Fibroblast of lung (primary cell): ENCODE data around the gene NAB2. TPM values are rescaled to one million over a fixed set of nuclear protein-coding genes. Genes with fewer than 3 reads are reported as not detected.
A peak's percentile ranks its signal among the peaks of the same experiment; 100 is the strongest.
"Not testable (repeated sequence)": the region's sequence is repeated elsewhere in the genome, so short reads cannot be mapped to it uniquely, and the experiment has no call there.

Experiments used
- DNase-seq, 2 donors: peaks; one replicate each; pipeline versions ENCODE4 v3.0.0 to v3.0.0-alpha.2; 2010; ENCODE audit warnings: low read depth in 2 of 2
- H2AFZ ChIP-seq: 2 replicates; pipeline ENCODE4 v1.5.1; 2012; ENCODE audit warnings: low read length, control low read depth, inconsistent platforms
- H3K27ac ChIP-seq: 2 replicates; pipeline ENCODE4 v1.5.1; 2011; ENCODE audit warnings: low read length, control low read depth; ENCODE audit not compliant: insufficient read depth
- H3K27me3 ChIP-seq: 2 replicates; pipeline ENCODE4 v1.5.1; 2011; ENCODE audit warnings: mild to moderate bottlenecking, low read length; ENCODE audit not compliant: control insufficient read depth, insufficient read depth
- H3K36me3 ChIP-seq: 2 replicates; pipeline ENCODE4 v1.5.1; 2011; ENCODE audit warnings: low read length; ENCODE audit not compliant: control insufficient read depth, insufficient read depth
- H3K4me1 ChIP-seq: 2 replicates; pipeline ENCODE4 v1.5.1; 2011; ENCODE audit warnings: low read length; ENCODE audit not compliant: control insufficient read depth, insufficient read depth; ENCODE audit errors: extremely low read depth
- H3K4me2 ChIP-seq: 2 replicates; pipeline ENCODE4 v1.5.1; 2011; ENCODE audit warnings: low read length, control low read depth; ENCODE audit not compliant: insufficient read depth; ENCODE audit errors: extremely low read depth
- H3K4me3 ChIP-seq, 4 experiments: fragments of 200-600 bp in 1 of 4; sonication (generic) in 1 of 4; replicated peaks in 1 of 4; 2 replicates each; pipeline ENCODE4 v1.5.1; 2011 to 2016; ENCODE audit warnings: low read length in 4 of 4, low read depth in 3 of 4, mild to moderate bottlenecking in 3 of 4, control low read depth in 2 of 4, inconsistent platforms in 1 of 4, mixed read lengths in 1 of 4; ENCODE audit not compliant: insufficient read depth in 1 of 4; ENCODE audit errors: control extremely low read depth in 1 of 4
- H3K79me2 ChIP-seq: 2 replicates; pipeline ENCODE4 v1.5.1; 2012; ENCODE audit warnings: mild to moderate bottlenecking, low read length, inconsistent platforms; ENCODE audit not compliant: control insufficient read depth, insufficient read depth
- H3K9ac ChIP-seq: 2 replicates; pipeline ENCODE4 v1.5.1; 2011; ENCODE audit warnings: mild to moderate bottlenecking, low read length, control low read depth; ENCODE audit not compliant: insufficient read depth
- H3K9me3 ChIP-seq: 2 replicates; pipeline ENCODE4 v1.5.1; 2012; ENCODE audit warnings: low read depth, low read length; ENCODE audit not compliant: control insufficient read depth, insufficient read depth
- H4K20me1 ChIP-seq: 2 replicates; pipeline ENCODE4 v1.5.1; 2011; ENCODE audit warnings: low read length; ENCODE audit not compliant: control insufficient read depth, insufficient read depth; ENCODE audit errors: extremely low read depth
- CTCF ChIP-seq, 2 donors: IDR thresholded peaks in 1 of 2; conservative IDR thresholded peaks in 1 of 2; 1 replicate in 1 of 2; 2 replicates in 1 of 2; pipeline ENCODE4 v1.5.1; 2011 to 2012; ENCODE audit warnings: low read length in 2 of 2, control low read depth in 1 of 2, inconsistent platforms in 1 of 2, low read depth in 1 of 2, mild to moderate bottlenecking in 1 of 2
- EZH2 ChIP-seq: IDR thresholded peaks from 2 replicates; pipeline ENCODE4 v1.5.1; 2012; ENCODE audit warnings: low read length, control low read depth, mild to moderate bottlenecking; ENCODE audit errors: missing control alignments
- polyA plus RNA-seq, 2 donors: library from polyadenylated mRNA; depleted of rRNA in 1 of 2; stranded (reverse) in 1 of 2; unstranded in 1 of 2; fragments of >200 nt; gene quantifications; 2 replicates each; pipeline ENCODE4 v1.2.1, GENCODE V29; 2011 to 2012; ENCODE audit warnings: missing spikeins in 1 of 2
- total RNA-seq: library from RNA; depleted of rRNA; stranded (reverse); fragments of >200 nt; gene quantifications from 2 replicates; pipeline ENCODE4 v1.2.1, GENCODE V29; 2014

NAB2 gene
- total and polyA plus RNA-seq, 2 donors (not counting 1 experiment from before 2014, with no cell fraction given) = 31.3 to 39.6 TPM

- Histone ChIP-seq H3K4me2 (no peak overlapping the region), H3K79me2 (no peaks in the 10 kb centered on the region), H3K9ac (no peak overlapping the region), H3K9me3 (no peaks in the 10 kb centered on the region), H3K4me1 (peaks cover 2% of the 10 kb centered on the region), H3K27me3 (no peaks in the 10 kb centered on the region), H3K4me3 (no peak overlapping the region), H3K36me3 (peaks cover 6% of the 10 kb centered on the region), H3K27ac (no peak overlapping the region), H4K20me1 (no peaks in the 10 kb centered on the region), H2AFZ (no peak overlapping the region)
- no peak for DNase-seq
- TF ChIP-seq CTCF (conservative IDR thresholded peaks at IDR 0.05 in 1 of 2, IDR thresholded peaks at IDR 0.05 in 1 of 2; ENCODE audit: low read depth in 1 of 2, low read length in 2 of 2) = no peak
Observed at GRCh38 chr12:57066245-57066644, 22.7 kb upstream of the NAB2 start.

DNA sequence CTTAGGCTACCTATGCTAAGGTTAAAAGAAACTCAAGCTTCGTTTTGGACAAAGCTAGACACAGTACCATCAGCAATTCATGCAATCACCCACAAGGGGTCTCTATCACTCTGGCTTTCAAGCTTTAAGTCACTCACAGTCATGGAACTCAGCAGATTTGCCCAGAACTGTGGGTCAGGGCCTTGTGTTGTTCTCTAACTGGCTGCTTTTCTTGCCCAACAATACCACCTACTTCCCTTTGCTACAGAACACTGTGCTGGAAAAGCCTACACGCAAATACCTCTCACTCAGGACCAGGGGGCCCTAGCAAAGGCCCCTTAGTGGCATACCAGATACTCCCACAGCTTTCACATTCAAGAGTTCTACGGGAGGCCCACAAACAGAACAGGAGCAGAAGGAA, 19.4 kb upstream of the NAB2 start:
- TF ChIP-seq CTCF (conservative IDR thresholded peaks at IDR 0.05 in 1 of 2, IDR thresholded peaks at IDR 0.05 in 1 of 2; ENCODE audit: low read depth in 1 of 2, low read length in 2 of 2) (peak; percentile 94), EZH2 (no peak)
- no peaks in the 10 kb centered on the region for H3K9me3 ChIP-seq
- peak overlapping the region; percentile 52 for H3K27ac ChIP-seq

GRCh38 chr12:57072661-57073060, 16.3 kb upstream of the NAB2 start:
- H3K27ac ChIP-seq = no peak overlapping the region
- peak; percentile 27 to 50 for DNase-seq

More for the DNA sequence above, 19.4 kb upstream of the NAB2 start:
- Histone ChIP-seq H3K4me3 (no peak overlapping the region), H2AFZ (peak overlapping the region; percentile 63), H3K9ac (no peak overlapping the region), H4K20me1 (no peaks in the 10 kb centered on the region), H3K4me1 (peaks cover 2% of the 10 kb centered on the region), H3K79me2 (no peaks in the 10 kb centered on the region), H3K27me3 (no peaks in the 10 kb centered on the region), H3K36me3 (peaks cover 6% of the 10 kb centered on the region), H3K4me2 (peak overlapping the region; percentile 57)
- peak; percentile 75 to 94 for DNase-seq

DNA sequence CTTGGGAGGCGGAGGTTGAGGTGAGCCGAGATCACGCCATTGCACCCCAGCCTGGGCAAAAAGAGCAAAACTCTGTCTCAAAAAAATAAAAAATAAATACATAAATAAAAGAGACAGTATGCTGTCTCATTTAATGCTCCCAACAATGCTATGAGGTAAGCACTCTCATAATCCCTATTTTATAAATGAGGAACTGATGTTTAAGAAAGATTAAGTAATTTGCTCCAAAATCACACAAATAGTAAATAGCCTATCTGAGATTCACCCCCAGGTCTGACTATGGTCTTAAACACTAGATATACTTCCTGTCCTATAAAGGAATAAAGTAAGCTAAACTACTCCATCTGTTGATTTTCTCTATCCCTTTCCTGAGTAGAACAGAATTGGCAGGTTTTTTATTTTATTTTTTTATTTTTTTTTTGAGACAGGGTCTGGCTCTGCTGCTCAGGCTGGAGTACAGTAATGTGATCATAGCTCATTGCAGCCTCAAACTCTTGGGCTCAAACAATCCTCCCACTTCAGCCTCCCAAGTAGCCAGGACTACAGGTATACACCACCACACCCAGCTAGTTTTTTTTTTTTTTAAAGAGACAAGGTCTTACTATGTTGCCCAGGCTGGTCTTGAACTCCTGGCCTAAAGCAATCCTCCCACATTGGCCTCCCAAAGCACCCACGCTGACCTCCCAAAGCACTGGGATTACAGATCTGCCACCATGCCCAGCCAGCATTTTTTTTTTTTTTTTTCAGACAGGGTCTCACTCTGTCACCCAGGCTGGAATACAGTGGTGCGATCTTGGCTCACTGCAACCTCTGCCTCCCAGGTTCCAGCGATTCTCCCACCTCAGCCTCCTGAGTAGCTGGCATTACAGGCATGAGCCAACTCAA, 15.1 kb upstream of the NAB2 start:
- H3K36me3 ChIP-seq, H3K4me2 ChIP-seq, DNase-seq, H3K4me1 ChIP-seq, H3K9me3 ChIP-seq, H3K4me3 ChIP-seq, H2AFZ ChIP-seq, H3K27me3 ChIP-seq, H4K20me1 ChIP-seq, H3K9ac ChIP-seq: not testable (repeated sequence)
- peak overlapping the region; percentile 8 for H3K27ac ChIP-seq
- H3K79me2 ChIP-seq = peaks cover 20% of the 10 kb centered on the region

More at GRCh38 chr12:57072661-57073060, 16.3 kb upstream of the NAB2 start:
- no peak overlapping the region for H3K9ac ChIP-seq
- H3K79me2 ChIP-seq = peaks cover 14% of the 10 kb centered on the region
- peaks cover 6% of the 10 kb centered on the region for H3K36me3 ChIP-seq
- peak overlapping the region; percentile 41 for H3K4me2 ChIP-seq
- TF ChIP-seq CTCF (conservative IDR thresholded peaks at IDR 0.05 in 1 of 2, IDR thresholded peaks at IDR 0.05 in 1 of 2; ENCODE audit: low read depth in 1 of 2, low read length in 2 of 2) (no peak), EZH2 (no peak)
- no peak overlapping the region for H3K4me3 ChIP-seq
- no peaks in the 10 kb centered on the region for H3K9me3 ChIP-seq
- no peak overlapping the region for H2AFZ ChIP-seq
- peaks cover 2% of the 10 kb centered on the region for H3K4me1 ChIP-seq
- H3K27me3 ChIP-seq = no peaks in the 10 kb centered on the region
- no peaks in the 10 kb centered on the region for H4K20me1 ChIP-seq
